ENCODE measurements around the gene BASP1.

GRCh38 chr5:17304282-17304681 is 86.9 kb downstream of the BASP1 start:
- TF ChIP-seq POLR2A (IDR thresholded peaks at IDR 0.05), result no peak
- TF ChIP-seq, protein P1, sequence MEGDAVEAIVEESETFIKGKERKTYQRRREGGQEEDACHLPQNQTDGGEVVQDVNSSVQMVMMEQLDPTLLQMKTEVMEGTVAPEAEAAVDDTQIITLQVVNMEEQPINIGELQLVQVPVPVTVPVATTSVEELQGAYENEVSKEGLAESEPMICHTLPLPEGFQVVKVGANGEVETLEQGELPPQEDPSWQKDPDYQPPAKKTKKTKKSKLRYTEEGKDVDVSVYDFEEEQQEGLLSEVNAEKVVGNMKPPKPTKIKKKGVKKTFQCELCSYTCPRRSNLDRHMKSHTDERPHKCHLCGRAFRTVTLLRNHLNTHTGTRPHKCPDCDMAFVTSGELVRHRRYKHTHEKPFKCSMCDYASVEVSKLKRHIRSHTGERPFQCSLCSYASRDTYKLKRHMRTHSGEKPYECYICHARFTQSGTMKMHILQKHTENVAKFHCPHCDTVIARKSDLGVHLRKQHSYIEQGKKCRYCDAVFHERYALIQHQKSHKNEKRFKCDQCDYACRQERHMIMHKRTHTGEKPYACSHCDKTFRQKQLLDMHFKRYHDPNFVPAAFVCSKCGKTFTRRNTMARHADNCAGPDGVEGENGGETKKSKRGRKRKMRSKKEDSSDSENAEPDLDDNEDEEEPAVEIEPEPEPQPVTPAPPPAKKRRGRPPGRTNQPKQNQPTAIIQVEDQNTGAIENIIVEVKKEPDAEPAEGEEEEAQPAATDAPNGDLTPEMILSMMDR (IDR thresholded peaks at IDR 0.05), result no peak
